ENCODE results near the gene PTTG1IP.
A peak's percentile ranks its signal among the peaks of the same experiment; 100 is the strongest.

The PTTG1IP gene

DNA sequence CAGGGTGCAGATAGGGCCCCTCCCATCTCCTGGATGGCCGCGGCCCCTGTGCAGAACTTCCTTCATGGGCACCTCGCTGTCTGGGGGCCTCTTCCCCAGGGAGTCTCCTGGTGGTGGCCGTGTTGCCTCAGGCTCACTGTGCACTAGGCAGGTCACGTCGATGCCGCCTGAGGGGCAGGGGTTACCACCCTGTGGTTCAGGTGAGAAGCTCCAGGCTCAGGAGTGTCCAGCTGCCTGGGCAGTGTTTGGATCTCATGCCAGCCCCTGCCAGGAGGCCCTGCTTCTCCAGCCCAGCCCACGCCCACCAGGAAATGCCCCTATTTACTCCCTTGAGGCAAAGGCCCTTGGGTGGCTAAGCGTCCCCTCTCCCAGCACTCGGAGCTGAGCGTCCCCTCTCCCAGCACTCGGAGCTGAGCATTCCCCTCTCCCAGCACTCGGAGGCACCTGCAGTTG is 45.1 kb upstream of the PTTG1IP start:
- H3K4me3 ChIP-seq (ENCODE audit: low read depth, low read length): no peak overlapping the region
- CTCF ChIA-PET: interaction anchor here (0.5 to 1.4 kb wide), 3 partner anchors 9 to 24 kb away, joined by 3 to 4 read pairs (median 3); no protein-coding TSS in a partner anchor

DNA sequence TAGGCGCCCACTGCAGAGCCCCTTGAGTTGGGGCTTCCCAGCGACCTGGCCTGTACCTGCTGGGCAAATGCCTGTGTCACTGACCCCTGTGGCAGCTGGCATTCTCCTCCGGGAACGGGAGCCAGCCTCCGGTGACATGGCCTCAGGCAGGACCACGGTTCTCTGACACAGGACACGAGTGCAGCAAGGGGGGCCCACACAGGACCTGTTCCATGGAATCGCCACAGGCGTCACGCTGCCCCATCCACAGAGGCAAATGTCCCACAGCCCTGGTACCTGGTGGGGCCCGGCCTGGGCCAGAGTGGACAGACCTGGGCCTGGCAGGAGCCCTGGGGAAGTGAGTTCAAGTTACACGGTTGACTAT is 44.6 kb upstream of the PTTG1IP start:
- H3K9me3 ChIP-seq (ENCODE audit: control insufficient read depth, insufficient read depth, low read depth, low read length): no peaks in the 10 kb centered on the region
- H3K4me1 ChIP-seq (ENCODE audit: control insufficient read depth, insufficient read depth, low read length): no peaks in the 10 kb centered on the region
- ChIA-PET CTCF (interaction anchor here (0.6 to 1.4 kb wide), 2 partner anchors 24 to 439 kb away, joined by 4 read pairs; no protein-coding TSS in a partner anchor), POLR2A (interaction anchor here (0.6 kb wide), 1 partner anchor 19 kb away, joined by 3 read pairs; no protein-coding TSS in a partner anchor)
- TF ChIP-seq GFI1B (tag by site-specific recombination; IDR thresholded peaks at IDR 0.05) (no peak), ZFP69B (tag by site-specific recombination; IDR thresholded peaks at IDR 0.05) (0 out of 2 replicates have a peak, but pooled peaks have one; percentile 19)
- H3K27ac ChIP-seq (ENCODE audit: extremely low read depth, low read depth, low read length): no peak overlapping the region
- no peak overlapping the region for H3K4me3 ChIP-seq (ENCODE audit: low read depth, low read length)
- H3K36me3 ChIP-seq (ENCODE audit: control insufficient read depth in 2 of 2, insufficient read depth in 1 of 2, low read length in 2 of 2): no peaks in the 10 kb centered on the region

More for the DNA sequence above, 45.1 kb upstream of the PTTG1IP start:
- POLR2A ChIA-PET: interaction anchor here (0.6 kb wide), 1 partner anchor 19 kb away, joined by 3 read pairs; no protein-coding TSS in a partner anchor
- Histone ChIP-seq H3K9me3 (ENCODE audit: control insufficient read depth, insufficient read depth, low read depth, low read length) (no peaks in the 10 kb centered on the region), H3K36me3 (ENCODE audit: control insufficient read depth in 2 of 2, insufficient read depth in 1 of 2, low read length in 2 of 2) (no peaks in the 10 kb centered on the region), H3K4me1 (ENCODE audit: control insufficient read depth, insufficient read depth, low read length) (no peaks in the 10 kb centered on the region), H3K27ac (ENCODE audit: extremely low read depth, low read depth, low read length) (no peak overlapping the region)
- TF ChIP-seq HOXA7 (CRISPR knock-in tag; IDR thresholded peaks at IDR 0.05; ENCODE audit: borderline replicate concordance) (no peak), KLF10 (tag by site-specific recombination; IDR thresholded peaks at IDR 0.05) (no peak), ZNF335 (tag by site-specific recombination; conservative IDR thresholded peaks at IDR 0.05) (no peak), ZNF146 (tag by site-specific recombination; IDR thresholded peaks at IDR 0.05) (no peak), ZNF10 (tag by site-specific recombination; IDR thresholded peaks at IDR 0.05) (no peak), ZNF202 (tag by site-specific recombination; IDR thresholded peaks at IDR 0.05; ENCODE audit: borderline replicate concordance) (no peak), ZSCAN16 (tag by site-specific recombination; IDR thresholded peaks at IDR 0.05) (no peak)
- TF ChIP-seq, protein P1, sequence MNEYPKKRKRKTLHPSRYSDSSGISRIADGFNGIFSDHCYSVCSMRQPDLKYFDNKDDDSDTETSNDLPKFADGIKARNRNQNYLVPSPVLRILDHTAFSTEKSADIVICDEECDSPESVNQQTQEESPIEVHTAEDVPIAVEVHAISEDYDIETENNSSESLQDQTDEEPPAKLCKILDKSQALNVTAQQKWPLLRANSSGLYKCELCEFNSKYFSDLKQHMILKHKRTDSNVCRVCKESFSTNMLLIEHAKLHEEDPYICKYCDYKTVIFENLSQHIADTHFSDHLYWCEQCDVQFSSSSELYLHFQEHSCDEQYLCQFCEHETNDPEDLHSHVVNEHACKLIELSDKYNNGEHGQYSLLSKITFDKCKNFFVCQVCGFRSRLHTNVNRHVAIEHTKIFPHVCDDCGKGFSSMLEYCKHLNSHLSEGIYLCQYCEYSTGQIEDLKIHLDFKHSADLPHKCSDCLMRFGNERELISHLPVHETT (tag by site-specific recombination; IDR thresholded peaks at IDR 0.05): no peak
- TF ChIP-seq, protein P2, sequence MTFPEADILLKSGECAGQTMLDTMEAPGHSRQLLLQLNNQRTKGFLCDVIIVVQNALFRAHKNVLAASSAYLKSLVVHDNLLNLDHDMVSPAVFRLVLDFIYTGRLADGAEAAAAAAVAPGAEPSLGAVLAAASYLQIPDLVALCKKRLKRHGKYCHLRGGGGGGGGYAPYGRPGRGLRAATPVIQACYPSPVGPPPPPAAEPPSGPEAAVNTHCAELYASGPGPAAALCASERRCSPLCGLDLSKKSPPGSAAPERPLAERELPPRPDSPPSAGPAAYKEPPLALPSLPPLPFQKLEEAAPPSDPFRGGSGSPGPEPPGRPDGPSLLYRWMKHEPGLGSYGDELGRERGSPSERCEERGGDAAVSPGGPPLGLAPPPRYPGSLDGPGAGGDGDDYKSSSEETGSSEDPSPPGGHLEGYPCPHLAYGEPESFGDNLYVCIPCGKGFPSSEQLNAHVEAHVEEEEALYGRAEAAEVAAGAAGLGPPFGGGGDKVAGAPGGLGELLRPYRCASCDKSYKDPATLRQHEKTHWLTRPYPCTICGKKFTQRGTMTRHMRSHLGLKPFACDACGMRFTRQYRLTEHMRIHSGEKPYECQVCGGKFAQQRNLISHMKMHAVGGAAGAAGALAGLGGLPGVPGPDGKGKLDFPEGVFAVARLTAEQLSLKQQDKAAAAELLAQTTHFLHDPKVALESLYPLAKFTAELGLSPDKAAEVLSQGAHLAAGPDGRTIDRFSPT (tag by site-specific recombination; IDR thresholded peaks at IDR 0.05): no peak
- TF ChIP-seq, protein P3, sequence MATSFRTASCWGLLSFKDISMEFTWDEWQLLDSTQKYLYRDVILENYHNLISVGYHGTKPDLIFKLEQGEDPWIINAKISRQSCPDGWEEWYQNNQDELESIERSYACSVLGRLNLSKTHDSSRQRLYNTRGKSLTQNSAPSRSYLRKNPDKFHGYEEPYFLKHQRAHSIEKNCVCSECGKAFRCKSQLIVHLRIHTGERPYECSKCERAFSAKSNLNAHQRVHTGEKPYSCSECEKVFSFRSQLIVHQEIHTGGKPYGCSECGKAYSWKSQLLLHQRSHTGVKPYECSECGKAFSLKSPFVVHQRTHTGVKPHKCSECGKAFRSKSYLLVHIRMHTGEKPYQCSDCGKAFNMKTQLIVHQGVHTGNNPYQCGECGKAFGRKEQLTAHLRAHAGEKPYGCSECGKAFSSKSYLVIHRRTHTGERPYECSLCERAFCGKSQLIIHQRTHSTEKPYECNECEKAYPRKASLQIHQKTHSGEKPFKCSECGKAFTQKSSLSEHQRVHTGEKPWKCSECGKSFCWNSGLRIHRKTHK (tag by site-specific recombination; IDR thresholded peaks at IDR 0.05): no peak

DNA sequence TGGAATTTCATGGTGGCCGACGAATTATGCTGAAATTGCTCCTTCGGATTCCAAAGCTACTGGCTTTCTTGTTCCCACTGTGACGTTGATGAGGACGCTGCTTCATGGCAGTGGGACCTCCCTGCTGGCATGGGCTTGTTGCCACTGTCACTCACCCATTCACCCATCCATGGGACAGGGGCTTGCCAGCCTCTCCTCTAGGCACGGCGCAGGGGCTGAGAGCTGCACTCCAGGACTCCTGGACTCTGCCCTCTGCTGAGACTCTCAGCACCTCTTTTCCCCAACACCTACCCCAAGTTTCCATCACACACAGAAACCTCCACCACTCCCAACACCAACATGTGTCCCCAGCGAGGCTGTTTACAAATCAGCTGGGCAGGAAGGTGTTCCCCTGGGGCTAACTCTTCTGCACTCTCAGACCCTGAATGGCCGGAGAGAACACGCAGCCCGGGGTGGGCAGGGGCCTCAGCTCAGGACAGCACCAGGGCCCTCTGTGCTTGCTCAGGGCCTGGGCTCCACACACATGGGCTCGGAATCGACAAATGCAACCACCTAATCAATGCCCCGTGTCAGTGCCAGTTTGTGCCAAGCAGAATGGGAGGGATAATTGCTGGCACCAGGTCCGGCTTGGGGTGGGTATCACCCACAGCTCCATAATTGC is 44.1 kb upstream of the PTTG1IP start:
- Histone ChIP-seq H3K9me3 (ENCODE audit: control insufficient read depth, insufficient read depth, low read depth, low read length) (no peaks in the 10 kb centered on the region), H3K36me3 (ENCODE audit: control insufficient read depth in 2 of 2, insufficient read depth in 1 of 2, low read length in 2 of 2) (no peaks in the 10 kb centered on the region), H3K4me3 (ENCODE audit: low read depth, low read length) (no peak overlapping the region), H3K27ac (ENCODE audit: extremely low read depth, low read depth, low read length) (no peak overlapping the region), H3K4me1 (ENCODE audit: control insufficient read depth, insufficient read depth, low read length) (no peaks in the 10 kb centered on the region)
- POLR2A ChIA-PET: interaction anchor here (1.2 kb wide), 1 partner anchor 44 kb away, joined by 3 read pairs; the partner anchor contains the start of gene PTTG1IP
- CTCF ChIA-PET: interaction anchor here (0.6 to 1.4 kb wide), 6 partner anchors 15 to 620 kb away, joined by 3 to 4 read pairs (median 4); no protein-coding TSS in a partner anchor
- TF ChIP-seq ZNF707 (tag by site-specific recombination; IDR thresholded peaks at IDR 0.05) (no peak), IKZF3 (tag by site-specific recombination; IDR thresholded peaks at IDR 0.05) (no peak), ZNF121 (tag by site-specific recombination; IDR thresholded peaks at IDR 0.05) (no peak), ZNF350 (tag by site-specific recombination; IDR thresholded peaks at IDR 0.05) (no peak), ZNF777 (tag by site-specific recombination; IDR thresholded peaks at IDR 0.05; ENCODE audit: borderline replicate concordance) (no peak), ZNF837 (tag by site-specific recombination; IDR thresholded peaks at IDR 0.05) (no peak)
- TF ChIP-seq, protein P4, sequence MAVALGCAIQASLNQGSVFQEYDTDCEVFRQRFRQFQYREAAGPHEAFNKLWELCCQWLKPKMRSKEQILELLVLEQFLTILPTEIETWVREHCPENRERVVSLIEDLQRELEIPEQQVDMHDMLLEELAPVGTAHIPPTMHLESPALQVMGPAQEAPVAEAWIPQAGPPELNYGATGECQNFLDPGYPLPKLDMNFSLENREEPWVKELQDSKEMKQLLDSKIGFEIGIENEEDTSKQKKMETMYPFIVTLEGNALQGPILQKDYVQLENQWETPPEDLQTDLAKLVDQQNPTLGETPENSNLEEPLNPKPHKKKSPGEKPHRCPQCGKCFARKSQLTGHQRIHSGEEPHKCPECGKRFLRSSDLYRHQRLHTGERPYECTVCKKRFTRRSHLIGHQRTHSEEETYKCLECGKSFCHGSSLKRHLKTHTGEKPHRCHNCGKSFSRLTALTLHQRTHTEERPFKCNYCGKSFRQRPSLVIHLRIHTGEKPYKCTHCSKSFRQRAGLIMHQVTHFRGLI (tag by site-specific recombination; IDR thresholded peaks at IDR 0.05): no peak
- TF ChIP-seq, protein P5, sequence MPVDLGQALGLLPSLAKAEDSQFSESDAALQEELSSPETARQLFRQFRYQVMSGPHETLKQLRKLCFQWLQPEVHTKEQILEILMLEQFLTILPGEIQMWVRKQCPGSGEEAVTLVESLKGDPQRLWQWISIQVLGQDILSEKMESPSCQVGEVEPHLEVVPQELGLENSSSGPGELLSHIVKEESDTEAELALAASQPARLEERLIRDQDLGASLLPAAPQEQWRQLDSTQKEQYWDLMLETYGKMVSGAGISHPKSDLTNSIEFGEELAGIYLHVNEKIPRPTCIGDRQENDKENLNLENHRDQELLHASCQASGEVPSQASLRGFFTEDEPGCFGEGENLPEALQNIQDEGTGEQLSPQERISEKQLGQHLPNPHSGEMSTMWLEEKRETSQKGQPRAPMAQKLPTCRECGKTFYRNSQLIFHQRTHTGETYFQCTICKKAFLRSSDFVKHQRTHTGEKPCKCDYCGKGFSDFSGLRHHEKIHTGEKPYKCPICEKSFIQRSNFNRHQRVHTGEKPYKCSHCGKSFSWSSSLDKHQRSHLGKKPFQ (tag by site-specific recombination; IDR thresholded peaks at IDR 0.05): no peak
- TF ChIP-seq, protein P6, sequence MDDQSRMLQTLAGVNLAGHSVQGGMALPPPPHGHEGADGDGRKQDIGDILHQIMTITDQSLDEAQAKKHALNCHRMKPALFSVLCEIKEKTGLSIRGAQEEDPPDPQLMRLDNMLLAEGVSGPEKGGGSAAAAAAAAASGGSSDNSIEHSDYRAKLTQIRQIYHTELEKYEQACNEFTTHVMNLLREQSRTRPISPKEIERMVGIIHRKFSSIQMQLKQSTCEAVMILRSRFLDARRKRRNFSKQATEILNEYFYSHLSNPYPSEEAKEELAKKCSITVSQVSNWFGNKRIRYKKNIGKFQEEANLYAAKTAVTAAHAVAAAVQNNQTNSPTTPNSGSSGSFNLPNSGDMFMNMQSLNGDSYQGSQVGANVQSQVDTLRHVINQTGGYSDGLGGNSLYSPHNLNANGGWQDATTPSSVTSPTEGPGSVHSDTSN (CRISPR knock-in tag; IDR thresholded peaks at IDR 0.05): no peak

Data from HEK293 (cell line).